ENCODE measurements around the gene FGF14. TPM values are rescaled to one million over a fixed set of nuclear protein-coding genes. Genes with fewer than 3 reads are reported as not detected.

FGF14 gene
- total RNA-seq, 2 experiments from 2014 or later = not detected

- POLR2A ChIA-PET = interaction anchor here (0.7 kb wide), 1 partner anchor 19 kb away, joined by 3 read pairs; no protein-coding TSS in a partner anchor
- CTCF ChIA-PET = no interaction called here
Measured at GRCh38 chr13:101717353-101717752, 684.5 kb downstream of the FGF14 start.

GRCh38 chr13:101714195-101714594, 687.7 kb downstream of the FGF14 start:
- CTCF ChIA-PET = no interaction called here
- POLR2A ChIA-PET = no interaction called here

DNA sequence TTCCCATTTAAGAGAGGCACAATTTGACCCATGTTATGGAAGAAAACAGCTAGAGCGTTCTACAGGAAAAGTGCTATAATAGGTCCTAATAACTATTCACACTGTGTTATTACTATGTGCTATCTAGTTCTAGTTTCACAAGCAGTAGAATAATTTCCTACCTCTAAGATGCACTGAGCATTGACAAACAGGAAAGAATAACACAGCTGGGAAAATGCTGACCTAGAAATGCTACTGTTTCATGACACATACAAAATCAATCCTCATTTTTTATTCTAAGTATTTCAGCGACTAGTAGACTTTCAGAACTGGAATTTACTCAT, 689.9 kb downstream of the FGF14 start:
- CTCF ChIA-PET = no interaction called here
- POLR2A ChIA-PET = no interaction called here

DNA sequence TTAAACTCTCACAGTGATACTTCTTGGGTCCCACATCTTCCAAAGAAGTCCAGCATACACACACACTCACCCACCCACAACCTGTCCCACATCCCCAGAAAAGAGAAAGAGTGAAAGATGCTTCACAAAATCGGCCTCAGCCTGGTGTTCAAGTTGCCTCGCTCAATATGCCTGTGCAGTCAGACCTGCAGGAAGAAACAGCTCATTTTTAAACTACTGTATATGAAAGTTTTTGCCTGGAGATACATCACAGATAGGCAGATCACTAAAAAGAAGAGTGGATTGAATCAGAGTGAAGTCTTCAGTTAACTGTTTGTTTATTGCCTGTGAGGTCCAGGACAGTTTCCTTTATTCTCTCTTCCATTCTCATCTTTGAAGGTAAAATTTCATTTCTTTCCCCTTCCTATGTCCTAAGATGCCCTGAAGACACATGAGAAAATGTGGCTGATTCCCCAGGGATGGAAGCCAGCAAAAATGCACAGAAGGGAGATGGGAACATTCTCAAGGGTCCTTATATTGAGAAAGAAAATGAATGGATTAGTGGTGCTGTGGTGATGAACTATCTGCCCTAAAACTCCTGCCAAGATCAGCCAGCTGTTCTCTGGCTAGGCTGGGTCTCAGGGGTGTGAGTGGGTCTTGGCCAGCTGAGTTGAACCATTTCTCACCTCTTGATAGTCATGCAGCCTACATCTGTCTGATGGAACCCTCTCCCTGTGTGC, 690.4 kb downstream of the FGF14 start:
- POLR2A ChIA-PET = no interaction called here
- CTCF ChIA-PET = no interaction called here

GRCh38 chr13:101709952-101710351, 691.9 kb downstream of the FGF14 start:
- CTCF ChIA-PET = no interaction called here
- POLR2A ChIA-PET = no interaction called here

DNA sequence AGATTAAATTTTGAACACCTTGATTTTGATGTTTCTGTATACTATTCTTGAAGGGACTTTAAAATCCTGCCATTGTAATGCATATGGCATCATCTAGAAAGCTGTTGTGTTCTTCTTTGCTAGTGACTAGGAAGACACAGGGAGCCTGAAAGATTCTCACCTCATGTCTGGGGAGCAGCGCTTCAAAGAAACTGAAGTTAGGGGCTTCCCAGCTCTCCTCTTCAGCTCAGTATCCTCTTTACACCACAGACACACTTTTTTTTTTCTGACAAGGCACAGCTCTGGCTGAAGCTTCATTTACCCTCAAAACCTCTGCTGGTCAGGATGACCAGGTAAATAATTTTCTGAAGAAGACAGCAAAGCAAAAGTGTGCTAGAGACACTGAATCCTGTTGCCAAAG, 693.7 kb downstream of the FGF14 start:
- ChIA-PET POLR2A (no interaction called here), CTCF (no interaction called here)

DNA sequence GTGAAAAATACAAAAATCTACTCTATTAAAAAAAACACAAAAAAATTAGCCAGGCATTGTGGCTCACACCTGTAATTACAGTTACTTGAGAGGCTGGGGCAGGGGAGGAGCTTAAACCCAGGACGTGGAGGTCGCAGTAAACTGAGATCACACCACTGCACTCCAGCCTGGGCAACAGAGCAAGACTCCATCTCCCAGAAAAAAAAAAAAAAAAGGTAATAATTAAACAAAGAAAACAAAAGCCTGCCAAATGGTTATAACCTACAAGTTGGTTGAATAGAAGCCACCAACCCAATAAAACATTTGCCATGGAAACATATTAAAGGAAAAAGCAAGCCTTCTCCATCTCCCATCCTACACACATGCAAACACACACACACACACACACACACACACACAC, 694.2 kb downstream of the FGF14 start:
- CTCF ChIA-PET = no interaction called here

DNA sequence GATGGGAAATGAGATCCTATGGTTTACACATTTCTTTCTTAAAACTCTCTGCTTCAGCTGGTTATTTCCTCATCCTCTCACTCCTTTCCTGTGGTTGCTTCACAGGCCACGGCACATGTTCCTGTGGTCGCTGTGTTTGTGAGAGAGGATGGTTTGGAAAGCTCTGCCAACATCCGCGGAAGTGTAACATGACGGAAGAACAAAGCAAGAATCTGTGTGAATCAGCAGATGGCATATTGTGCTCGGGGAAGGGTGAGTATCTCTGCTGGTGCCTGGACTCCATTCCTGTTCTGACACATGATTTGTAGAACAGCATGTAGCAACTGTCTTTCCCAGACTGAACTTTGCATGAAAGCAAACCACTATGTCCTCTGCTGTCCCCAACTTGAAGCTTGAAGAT, 695.2 kb downstream of the FGF14 start:
- CTCF ChIA-PET = no interaction called here

More for the DNA sequence above, 694.2 kb downstream of the FGF14 start:
- POLR2A ChIA-PET = no interaction called here

DNA sequence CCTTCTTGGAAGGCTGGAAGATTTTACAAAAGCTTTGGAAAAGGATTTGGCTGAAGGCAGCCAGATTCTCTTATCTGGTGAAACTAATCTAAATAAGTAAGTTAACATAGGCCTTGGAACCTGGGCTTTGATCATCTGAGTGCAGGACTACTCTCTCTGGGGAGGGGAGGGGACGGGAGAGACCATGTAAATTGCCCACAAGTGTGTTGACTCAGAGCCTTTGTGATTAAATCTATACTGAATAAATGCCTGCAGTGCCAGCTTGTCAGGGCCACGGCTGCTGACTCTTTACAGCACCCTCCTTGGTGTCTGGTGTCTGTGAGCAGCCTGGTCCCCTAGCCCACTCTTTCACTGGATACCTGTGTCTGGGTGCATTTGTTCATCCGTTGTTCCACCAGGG, 698.0 kb downstream of the FGF14 start:
- ChIA-PET CTCF (no interaction called here), POLR2A (no interaction called here)

More for the DNA sequence above, 695.2 kb downstream of the FGF14 start:
- POLR2A ChIA-PET = no interaction called here

DNA sequence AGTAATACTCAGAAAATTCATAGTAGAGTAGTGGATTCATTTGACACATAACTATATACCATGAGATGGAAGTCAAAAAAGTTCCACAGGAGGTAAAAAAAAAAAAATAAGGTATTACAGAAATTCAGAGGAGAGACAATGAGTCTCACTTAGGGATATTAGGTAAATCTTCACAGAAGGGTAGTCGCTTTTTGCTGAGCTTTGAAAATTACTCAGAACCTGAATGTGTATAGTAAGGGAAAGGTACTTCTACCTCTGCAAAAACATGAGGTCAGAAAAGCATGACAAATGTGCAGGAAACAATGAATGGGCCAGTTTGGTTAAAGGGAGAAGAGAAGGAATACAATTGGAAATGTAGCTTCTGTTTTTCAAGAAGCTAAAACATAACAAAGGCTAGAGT, 698.8 kb downstream of the FGF14 start:
- ChIA-PET CTCF (no interaction called here), POLR2A (no interaction called here)

DNA sequence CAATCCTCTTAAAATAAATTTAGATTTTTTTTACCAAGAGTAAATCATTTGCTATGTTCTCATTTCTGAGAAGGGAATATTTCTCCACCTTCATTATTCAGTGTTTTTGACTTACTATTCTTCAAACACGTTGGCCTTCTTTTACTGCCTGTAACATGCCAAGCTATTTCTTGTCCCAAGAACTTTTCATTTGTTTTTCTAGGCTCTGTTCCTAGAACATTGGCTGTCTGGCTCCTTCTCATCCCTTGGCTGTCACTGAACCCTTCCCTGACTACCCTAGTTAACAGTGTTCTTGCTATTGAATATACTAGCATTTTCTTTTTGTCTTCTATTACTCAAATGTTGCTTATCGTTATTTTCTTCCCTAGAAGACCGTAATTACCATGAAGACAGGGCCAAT, 701.2 kb downstream of the FGF14 start:
- POLR2A ChIA-PET = no interaction called here
- CTCF ChIA-PET = no interaction called here

GRCh38 chr13:101698400-101698799, 703.4 kb downstream of the FGF14 start:
- ChIA-PET CTCF (no interaction called here), POLR2A (interaction anchor here (0.5 kb wide), 1 partner anchor 18 kb away, joined by 3 read pairs; no protein-coding TSS in a partner anchor)

- ChIA-PET POLR2A (no interaction called here), CTCF (no interaction called here)
Measured at GRCh38 chr13:101697745-101698144, 704.1 kb downstream of the FGF14 start.

DNA sequence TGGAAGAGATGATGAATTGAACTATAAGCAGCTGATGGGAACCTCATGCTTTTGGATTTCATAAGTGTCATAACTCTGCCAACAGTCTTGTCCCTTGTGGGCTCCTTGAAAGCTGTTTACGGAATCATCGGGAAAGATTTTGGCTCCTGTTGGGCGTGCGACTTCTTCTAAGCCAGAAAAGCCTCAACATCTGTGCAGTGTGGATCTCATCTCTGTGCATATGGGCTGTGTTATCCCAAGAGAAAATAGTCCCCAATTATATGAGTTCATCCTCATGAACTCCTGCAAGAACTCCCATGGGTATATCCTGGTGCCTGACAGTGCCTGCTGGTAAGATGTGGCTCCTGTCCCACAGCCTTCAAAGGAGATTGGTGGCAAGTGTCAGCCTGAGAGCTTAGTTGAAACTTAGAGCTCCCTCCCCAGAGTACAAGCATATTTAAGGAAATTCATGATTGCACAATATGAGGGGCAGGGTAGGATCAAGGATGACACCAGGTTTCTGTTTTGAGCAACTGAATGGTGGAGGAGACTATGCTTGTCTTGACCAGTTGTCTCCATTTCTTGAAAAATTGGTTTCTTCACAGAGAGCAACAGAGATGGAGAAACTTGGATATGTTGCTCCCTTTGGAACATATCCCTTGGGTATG, 705.9 kb downstream of the FGF14 start:
- CTCF ChIA-PET = no interaction called here
- POLR2A ChIA-PET = no interaction called here

- POLR2A ChIA-PET = no interaction called here
Measured at GRCh38 chr13:101691341-101691860, 710.4 kb downstream of the FGF14 start.

DNA sequence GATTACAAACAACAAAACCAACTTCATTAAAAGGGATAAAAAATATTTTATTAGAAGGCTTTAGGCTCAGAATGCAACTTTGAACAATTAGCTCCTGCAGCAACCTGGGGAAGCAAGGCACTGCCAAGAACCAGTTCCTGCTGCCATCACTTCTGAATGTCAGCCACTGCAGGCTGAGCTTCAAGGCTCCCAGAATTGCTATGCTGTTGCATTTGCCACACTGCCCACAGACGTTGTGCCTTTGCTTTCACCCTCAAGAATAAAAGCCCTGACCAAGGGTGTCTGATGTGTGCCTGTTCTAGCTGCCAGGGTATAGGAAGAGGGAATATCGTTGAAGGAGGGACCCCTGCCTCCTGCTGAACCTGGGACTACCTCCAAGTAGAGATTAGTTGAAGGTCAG, 711.0 kb downstream of the FGF14 start:
- ChIA-PET POLR2A (no interaction called here), CTCF (no interaction called here)

More at GRCh38 chr13:101691341-101691860, 710.4 kb downstream of the FGF14 start:
- CTCF ChIA-PET = no interaction called here

DNA sequence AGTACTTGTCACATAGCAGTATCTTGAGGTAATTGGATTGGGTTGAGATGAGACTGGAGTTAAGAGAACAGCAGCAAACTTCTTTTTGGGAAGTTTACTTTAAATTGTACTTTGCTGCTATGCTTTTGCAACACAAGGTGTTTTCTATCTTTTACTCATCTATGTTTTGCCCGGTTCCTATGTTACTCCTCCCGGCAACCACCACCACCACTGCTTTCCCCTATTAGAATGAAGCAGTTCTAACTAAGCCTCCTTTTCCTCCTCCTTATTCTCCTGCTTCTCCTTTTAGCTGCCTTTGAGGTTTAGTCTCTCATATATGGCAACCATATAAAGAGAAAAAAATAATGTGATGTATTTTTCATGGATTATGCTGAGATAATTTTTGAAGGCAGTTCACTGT, 715.8 kb downstream of the FGF14 start:
- ChIA-PET CTCF (no interaction called here), POLR2A (no interaction called here)

DNA sequence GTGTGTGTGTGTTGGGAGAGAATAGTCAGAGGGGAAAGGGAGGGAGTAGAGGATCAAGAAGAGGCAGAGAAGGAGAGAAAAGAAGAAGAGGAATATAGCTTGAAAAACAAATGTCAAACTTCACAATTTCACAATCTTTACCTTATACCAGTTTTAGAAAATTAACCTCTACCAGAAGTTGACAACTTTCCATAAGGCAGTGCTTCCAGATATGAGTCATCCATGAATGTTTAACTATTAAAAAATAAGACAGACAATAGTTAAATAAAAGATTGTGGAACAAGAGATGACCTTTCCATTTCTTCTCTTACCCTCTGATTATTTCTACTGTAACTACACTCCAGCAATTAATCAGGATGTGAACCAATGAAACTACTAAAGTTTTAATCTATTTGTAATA, 720.0 kb downstream of the FGF14 start:
- CTCF ChIA-PET = no interaction called here
- POLR2A ChIA-PET = no interaction called here

- CTCF ChIA-PET = no interaction called here
- POLR2A ChIA-PET = no interaction called here
Measured at GRCh38 chr13:101673360-101674105, 728.3 kb downstream of the FGF14 start.

GRCh38 chr13:101661839-101662238, 740.0 kb downstream of the FGF14 start:
- ChIA-PET POLR2A (no interaction called here), CTCF (no interaction called here)
